ENCODE data around the gene ZNF746.

The ZNF746 gene

GRCh38 chr7:149509774-149510173 lies 12.2 kb upstream of the ZNF746 start (continued):
- TF ChIP-seq ZNF518A (tag by site-specific recombination; conservative IDR thresholded peaks at IDR 0.05; ENCODE audit: low read depth): no peak

GRCh38 chr7:149505551-149505950 lies 7.9 kb upstream of the ZNF746 start:
- POLR2A ChIA-PET: no interaction called here
- no peak overlapping the region for H3K4me3 ChIP-seq (ENCODE audit: low read depth, low read length)
- no peaks in the 10 kb centered on the region for H3K9me3 ChIP-seq (ENCODE audit: control insufficient read depth, insufficient read depth, low read depth, low read length)
- CTCF ChIA-PET: no interaction called here
- no peaks in the 10 kb centered on the region for H3K36me3 ChIP-seq (ENCODE audit: control insufficient read depth in 2 of 2, insufficient read depth in 1 of 2, low read length in 2 of 2)
- H3K4me1 ChIP-seq (ENCODE audit: control insufficient read depth, insufficient read depth, low read length): no peaks in the 10 kb centered on the region
- TF ChIP-seq ZBTB1 (tag by site-specific recombination; IDR thresholded peaks at IDR 0.05) (no peak), ZNF239 (tag by site-specific recombination; IDR thresholded peaks at IDR 0.05) (no peak), ZNF692 (tag by site-specific recombination; IDR thresholded peaks at IDR 0.05) (no peak), ZNF518A (tag by site-specific recombination; conservative IDR thresholded peaks at IDR 0.05; ENCODE audit: low read depth) (no peak)
- no peak overlapping the region for H3K27ac ChIP-seq (ENCODE audit: extremely low read depth, low read depth, low read length)

GRCh38 chr7:149501651-149502050 lies 4.0 kb upstream of the ZNF746 start:
- Histone ChIP-seq H3K9me3 (ENCODE audit: control insufficient read depth, insufficient read depth, low read depth, low read length) (no peaks in the 10 kb centered on the region), H3K27ac (ENCODE audit: extremely low read depth, low read depth, low read length) (no peak overlapping the region), H3K4me1 (ENCODE audit: control insufficient read depth, insufficient read depth, low read length) (no peaks in the 10 kb centered on the region), H3K36me3 (ENCODE audit: control insufficient read depth in 2 of 2, insufficient read depth in 1 of 2, low read length in 2 of 2) (no peaks in the 10 kb centered on the region), H3K4me3 (ENCODE audit: low read depth, low read length) (no peak overlapping the region)
- POLR2A ChIA-PET: no interaction called here
- no peak for TF ChIP-seq ZNF692 (tag by site-specific recombination; IDR thresholded peaks at IDR 0.05)
- no peak for TF ChIP-seq ZNF571 (tag by site-specific recombination; IDR thresholded peaks at IDR 0.05)
- TF ChIP-seq ZNF623 (tag by site-specific recombination; IDR thresholded peaks at IDR 0.05): no peak
- TF ChIP-seq ZNF660 (tag by site-specific recombination; IDR thresholded peaks at IDR 0.05): no peak
- no peak for TF ChIP-seq ZNF169 (tag by site-specific recombination; IDR thresholded peaks at IDR 0.05)
- TF ChIP-seq ZBTB26 (tag by site-specific recombination; optimal IDR thresholded peaks at IDR 0.05): no peak
- TF ChIP-seq ZNF544 (tag by site-specific recombination; IDR thresholded peaks at IDR 0.05): no peak
- TF ChIP-seq ZNF274 (IDR thresholded peaks at IDR 0.05; ENCODE audit: low read length): no peak
- no peak for TF ChIP-seq ZNF274 (tag by site-specific recombination; IDR thresholded peaks at IDR 0.05; ENCODE audit: borderline replicate concordance)
- no peak for TF ChIP-seq ZNF175 (tag by site-specific recombination; IDR thresholded peaks at IDR 0.05)
- no peak for TF ChIP-seq KLF9 (tag by site-specific recombination; IDR thresholded peaks at IDR 0.05; ENCODE audit: low read depth)
- TF ChIP-seq YY2 (tag by site-specific recombination; IDR thresholded peaks at IDR 0.05): no peak
- TF ChIP-seq ZNF214 (tag by site-specific recombination; IDR thresholded peaks at IDR 0.05; ENCODE audit: borderline replicate concordance): no peak
- TF ChIP-seq HOXA7 (CRISPR knock-in tag; IDR thresholded peaks at IDR 0.05; ENCODE audit: borderline replicate concordance): no peak
- no peak for TF ChIP-seq REPIN1 (tag by site-specific recombination; IDR thresholded peaks at IDR 0.05; ENCODE audit: low read depth)
- CTCF ChIA-PET: interaction anchor here (1.3 kb wide), 1 partner anchor 41 kb away, joined by 3 read pairs; the partner anchor contains the start of gene ZNF777
